Fibroblast of mammary gland (primary cell): Measurements from ENCODE around the gene GATA3.

ENCODE experiments used
- DNase-seq: peaks from one replicate; pipeline ENCODE4 v3.0.0-alpha.2; 2010; ENCODE audit warnings: low read depth
- H3K4me3 ChIP-seq: 2 replicates; pipeline ENCODE4 v1.5.1; 2011; ENCODE audit warnings: low read depth, mild to moderate bottlenecking, low read length, moderate library complexity; ENCODE audit not compliant: control insufficient read depth
- CTCF ChIP-seq: conservative IDR thresholded peaks from 2 replicates; pipeline ENCODE4 v1.5.1; 2011; ENCODE audit warnings: low read depth, low read length, inconsistent platforms; ENCODE audit not compliant: control insufficient read depth, insufficient read depth

The GATA3 gene

DNA sequence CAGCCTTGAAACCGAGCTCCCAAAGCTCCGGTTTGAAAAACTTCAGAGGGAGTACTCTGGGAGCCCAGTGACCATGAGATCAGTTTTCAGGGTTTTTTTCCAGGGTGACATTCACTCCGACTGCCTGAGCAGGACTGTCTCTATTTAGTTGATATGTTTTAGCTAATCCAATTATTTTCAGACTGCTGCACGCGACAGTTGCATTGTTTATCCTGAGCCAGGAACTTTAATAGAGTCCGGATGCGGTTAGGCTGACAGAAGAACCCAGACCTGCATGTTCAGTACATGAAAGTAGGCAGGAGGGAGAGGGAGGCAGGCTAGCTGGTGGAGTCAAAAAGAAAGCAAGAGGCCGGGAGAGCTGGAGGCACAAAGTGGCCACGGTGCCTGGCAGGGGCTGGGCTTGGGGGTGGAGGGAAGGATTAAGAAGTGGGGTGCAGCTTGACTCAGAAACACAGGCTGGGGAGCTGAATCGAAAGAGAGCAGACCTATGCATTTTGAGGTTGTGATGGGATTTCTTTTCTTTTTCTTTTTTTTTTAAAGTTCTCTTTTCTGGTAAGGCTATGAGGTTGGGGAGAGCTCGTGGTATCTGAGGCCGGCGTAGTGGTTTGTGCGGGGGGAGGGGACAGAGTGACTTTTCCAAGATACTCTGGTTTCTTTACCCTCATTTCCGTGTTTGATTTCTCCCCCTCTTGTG, 5.7 kb downstream of the GATA3 start:
- DNase-seq, result no peak
- H3K4me3 ChIP-seq, result no peak overlapping the region
- TF ChIP-seq CTCF, result no peak

DNA sequence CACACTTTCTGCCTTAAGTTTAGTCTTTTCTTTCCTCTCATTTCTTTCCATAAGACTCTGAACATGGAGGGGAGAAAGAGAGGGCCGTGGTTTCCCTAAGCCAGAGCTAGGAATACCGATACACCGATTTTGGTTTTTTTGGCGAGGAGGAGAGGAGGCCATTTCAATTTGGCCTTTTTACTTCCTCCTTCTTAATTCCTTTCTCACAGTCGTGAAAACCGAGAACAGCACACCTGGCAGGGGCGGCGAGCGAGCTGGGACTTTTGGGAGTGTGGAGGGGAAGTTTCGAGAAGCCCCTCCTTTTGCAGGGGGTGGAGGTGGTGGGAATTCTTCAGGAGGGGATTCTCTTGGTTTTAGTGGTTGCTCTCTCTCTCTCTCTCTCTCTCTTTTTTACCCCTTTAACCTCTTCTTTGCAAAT, 6.2 kb downstream of the GATA3 start:
- no peak overlapping the region for H3K4me3 ChIP-seq
- no peak for TF ChIP-seq CTCF
- no peak for DNase-seq

DNA sequence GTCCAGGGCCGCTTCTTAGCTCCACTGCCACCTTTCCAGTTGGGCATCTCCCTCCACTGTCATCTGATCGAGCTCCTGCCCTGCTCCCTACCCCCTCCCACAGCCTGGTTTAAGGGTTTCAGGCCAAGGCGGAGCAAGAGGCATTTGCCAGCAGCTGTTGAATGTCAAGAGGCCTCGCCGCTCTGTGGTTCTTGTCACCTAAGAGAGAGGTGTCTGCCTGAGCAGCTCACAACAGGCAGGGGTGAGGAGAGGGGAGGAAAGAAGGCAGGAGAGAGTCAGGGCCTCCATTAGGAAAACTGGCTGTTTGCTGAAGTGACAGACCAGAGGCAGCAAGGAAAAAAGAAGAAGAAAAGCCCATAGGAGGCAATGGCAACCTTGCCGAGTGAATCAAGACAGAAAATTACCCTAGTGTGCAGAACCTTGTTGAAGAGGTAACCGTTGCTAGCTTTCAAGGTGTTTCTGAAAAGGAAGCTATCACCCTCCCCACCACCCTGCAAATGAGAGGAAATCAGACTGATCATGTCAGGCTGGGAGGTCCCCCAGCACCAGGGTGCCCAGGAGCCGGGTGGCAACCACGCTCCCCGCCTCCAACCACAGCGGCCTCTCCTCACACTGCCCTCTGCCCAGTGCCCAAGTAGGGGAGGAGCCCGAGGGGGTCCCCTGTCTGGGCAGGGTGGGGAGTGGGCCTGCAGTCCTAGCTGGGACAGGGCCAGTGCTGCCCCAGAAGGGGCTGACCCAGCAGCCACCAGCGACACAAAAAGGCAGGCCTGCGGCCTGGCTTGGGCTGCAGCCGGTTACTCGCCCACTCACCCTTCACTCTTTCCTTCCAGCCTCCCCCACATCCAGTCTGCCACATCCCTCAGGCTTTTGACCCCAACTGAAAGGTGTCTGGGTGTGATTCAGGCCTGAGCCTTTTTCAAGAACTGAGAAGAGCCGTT, 7.1 kb downstream of the GATA3 start:
- no peak for TF ChIP-seq CTCF
- H3K4me3 ChIP-seq, result no peak overlapping the region
- DNase-seq, result no peak

DNA sequence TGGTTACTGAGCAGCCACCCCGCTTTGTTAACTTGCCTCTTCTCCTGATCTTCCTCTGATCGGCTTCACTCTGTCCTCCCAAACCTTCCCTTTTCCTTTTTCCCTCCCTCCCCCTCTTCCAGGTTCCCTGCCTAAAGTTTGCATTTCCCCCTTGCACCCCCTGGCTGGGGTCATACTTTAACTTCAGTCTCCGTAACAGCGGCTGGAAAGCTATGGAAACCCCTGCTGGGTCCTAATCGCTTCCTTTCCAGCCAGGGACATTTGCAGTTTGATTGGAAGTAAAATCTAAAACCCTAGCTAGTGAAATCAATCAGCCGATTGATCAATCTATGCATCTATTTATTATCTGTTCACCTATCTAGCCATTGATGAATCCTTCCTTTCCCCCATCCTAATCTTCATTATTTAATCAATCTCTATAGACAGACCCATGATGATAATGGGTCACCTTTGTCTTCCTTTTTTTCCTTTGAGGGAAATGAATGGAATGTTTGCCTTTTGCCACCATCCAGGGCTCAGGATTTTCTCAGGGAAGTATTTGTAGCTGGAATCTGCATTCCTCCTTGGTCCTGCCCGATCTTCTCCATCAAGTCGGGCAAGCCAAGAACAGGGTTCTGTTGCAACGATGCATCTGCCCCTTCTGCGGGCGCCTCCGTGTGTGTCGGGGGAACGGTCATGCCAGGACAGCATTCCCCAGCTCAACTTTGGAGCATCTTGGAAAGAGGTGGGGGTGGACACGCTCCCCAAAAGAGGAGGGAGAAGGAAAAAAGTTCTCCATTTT, 8.8 kb downstream of the GATA3 start:
- no peak for TF ChIP-seq CTCF

GRCh38 chr10:8063935-8064334, 9.4 kb downstream of the GATA3 start:
- DNase-seq, result no peak
- no peak for TF ChIP-seq CTCF
- no peak overlapping the region for H3K4me3 ChIP-seq

More for the DNA sequence above, 8.8 kb downstream of the GATA3 start:
- no peak for DNase-seq
- H3K4me3 ChIP-seq, result no peak overlapping the region

- TF ChIP-seq CTCF, result no peak
- no peak overlapping the region for H3K4me3 ChIP-seq
- no peak for DNase-seq
Observed at GRCh38 chr10:8064436-8064835, 9.9 kb downstream of the GATA3 start.
